Activated CD4-positive, alpha-beta T cell treated with anti-CD3 and anti-CD28 coated beads for 24 hours (primary cell): ENCODE measurements around the gene PRKAR1B.
"Not testable (repeated sequence)": the region's sequence is repeated elsewhere in the genome, so short reads cannot be mapped to it uniquely, and the experiment has no call there.

ENCODE experiments used
- DNase-seq, 2 donors: peaks; one replicate each; pipeline ENCODE4 v3.0.0-alpha.2; 2020; ENCODE audit warnings: low read depth in 2 of 2

The PRKAR1B gene

GRCh38 chr7:556837-557557, 170.1 kb downstream of the PRKAR1B start:
- DNase-seq: no peak

DNA sequence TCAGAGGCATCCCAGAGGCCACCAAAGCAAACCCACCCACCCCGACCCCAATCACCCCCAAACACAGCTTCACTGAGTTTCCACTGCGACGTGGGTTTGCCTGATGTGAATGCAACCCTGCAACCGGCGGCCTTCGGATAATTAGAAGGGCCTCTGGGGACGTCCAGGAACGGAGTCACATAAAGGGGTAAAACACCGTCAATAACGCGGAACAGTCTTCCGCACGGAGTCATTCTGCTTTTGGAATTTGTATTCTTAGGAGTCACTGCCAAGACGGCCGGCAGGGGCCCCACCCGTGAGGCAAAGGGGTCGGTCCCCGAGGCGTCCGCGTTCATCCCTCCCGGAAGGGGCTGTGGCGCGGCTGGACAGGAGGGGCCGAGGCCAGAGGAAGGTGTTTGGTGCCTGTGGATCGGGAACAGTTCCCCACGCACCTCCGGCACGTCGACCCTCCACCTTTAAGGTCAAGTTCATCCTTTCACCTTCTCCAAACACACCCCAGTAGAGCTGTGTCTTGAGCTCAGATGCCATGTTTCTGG, 170.7 kb downstream of the PRKAR1B start:
- no peak for DNase-seq

DNA sequence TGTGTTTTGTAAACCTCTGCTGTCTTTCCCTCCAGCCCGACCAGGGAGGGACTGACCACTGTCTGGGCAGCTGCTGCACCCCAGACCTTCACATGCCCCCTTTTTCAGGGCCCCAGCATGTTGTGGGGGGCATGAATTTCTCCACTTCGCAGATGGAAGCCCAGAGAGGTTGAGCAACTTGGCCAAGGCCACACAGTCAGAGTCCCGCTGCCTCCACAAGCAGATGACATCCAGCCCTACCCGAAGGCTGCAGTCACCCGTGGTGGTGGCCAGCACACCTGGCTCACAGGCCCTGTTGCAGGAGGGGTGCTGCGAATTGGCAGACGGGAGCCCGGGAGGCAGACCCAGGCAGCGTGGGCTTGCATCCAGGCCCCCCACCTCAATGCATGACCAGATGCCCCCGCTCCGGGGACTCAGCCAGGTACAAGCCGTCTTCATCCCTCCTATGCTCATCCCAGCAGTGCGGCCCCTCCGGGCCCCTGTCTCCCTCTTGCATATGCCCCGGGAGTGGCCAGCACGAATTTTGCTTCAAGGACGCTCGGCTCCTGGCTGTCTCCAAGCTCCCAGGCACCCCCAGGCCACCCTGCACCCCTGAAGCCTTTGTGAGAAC, 171.4 kb downstream of the PRKAR1B start:
- no peak for DNase-seq

DNA sequence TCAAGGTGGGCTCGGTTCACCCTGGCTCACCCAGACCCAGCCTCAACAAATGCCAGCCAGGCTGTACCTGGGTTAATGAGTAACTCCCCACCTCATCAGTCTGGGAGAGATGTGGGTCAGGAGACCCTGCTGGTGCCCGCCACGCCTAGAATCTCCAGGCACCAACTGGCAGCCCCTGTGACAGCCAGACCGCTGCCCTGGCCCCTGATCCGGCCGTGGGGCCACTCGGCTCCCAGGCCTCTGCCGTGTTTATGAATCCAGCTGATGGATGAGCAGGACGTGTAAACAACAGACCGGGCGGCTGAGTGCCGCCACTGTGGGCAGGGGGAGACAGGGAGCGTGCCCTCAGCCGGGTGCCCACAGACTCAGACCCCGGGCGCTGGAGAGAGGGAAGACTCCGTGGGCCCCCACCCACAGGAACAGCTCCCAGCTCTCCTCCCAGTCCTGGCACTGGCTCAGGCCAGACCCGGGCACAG, 173.4 kb downstream of the PRKAR1B start:
- no peak for DNase-seq

- DNase-seq: no peak
Observed at GRCh38 chr7:552868-553635, 174.0 kb downstream of the PRKAR1B start.

GRCh38 chr7:552151-552867, 174.8 kb downstream of the PRKAR1B start:
- not testable (repeated sequence) for DNase-seq

- DNase-seq: not testable (repeated sequence)
Observed at GRCh38 chr7:551615-551970, 175.5 kb downstream of the PRKAR1B start.

DNA sequence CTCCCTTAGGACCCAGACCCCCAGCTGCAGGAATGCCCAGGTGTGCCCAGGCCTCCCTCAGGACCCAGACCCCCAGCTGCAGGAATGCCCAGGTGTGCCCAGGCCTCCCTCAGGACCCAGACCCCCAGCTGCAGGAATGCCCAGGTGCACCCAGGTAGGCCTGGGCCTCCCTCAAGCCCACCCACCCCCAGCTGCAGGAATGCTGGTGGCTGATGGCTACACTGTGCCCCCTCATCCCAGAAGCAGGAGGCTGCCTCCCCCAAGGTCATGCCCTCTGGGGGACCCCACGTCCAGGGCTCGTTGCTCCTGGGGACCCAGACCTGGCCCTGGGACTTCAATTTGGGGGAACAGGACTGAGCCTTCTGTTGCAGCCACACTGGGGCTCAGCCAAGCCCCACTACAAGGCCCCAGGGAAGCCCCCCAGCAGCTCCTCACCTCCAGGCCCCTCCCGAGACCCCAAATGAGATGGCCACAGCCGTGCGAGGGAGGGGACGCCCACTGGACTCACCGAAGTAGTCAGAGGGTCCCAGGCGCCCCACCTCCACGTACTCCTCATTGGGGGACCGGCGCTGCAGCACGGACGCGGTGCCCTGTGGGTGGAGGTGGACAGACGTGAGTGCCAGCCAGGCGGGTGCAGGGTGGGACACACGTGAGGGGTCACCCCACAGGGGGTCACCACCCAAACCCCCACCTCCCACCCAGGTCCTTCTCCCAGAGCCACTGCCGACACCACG, 176.0 kb downstream of the PRKAR1B start:
- no peak for DNase-seq

DNA sequence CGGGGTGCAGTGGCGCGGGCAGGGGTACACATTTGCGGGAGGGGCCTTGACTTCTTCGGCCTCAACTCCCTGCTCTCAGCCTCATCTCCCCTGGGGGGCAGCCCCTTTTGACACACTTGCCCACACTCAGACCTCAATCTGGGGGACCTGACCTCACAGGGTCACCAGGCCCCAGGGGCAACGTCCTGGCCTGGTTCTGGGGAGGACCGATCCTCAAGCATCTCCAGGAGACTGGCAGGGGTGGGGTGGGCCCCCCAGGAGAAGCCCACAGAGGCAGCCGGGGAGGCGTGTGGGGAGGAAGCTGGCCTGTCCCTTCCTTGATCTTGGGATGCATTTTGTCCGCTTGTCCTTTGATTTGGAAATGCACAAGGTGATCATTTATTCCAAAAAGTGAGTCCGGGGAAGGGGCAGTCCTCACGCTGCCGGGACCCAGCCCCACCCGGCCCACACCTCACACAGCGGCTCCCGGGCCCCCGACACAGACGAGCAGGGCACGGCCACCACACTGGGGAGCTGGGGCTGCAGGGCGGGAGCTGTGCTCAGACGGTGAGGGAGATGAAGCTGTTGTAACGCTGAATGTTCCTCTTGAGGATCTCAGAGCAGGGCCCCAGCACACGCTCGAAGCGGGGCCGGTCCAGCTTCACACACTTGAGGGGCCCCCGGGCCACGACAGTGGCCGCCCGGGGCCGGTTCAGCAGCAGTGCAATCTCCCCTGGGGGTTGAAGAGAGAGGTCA, 177.0 kb downstream of the PRKAR1B start:
- DNase-seq: no peak

- no peak for DNase-seq
Observed at GRCh38 chr7:549066-549890, 177.8 kb downstream of the PRKAR1B start.

DNA sequence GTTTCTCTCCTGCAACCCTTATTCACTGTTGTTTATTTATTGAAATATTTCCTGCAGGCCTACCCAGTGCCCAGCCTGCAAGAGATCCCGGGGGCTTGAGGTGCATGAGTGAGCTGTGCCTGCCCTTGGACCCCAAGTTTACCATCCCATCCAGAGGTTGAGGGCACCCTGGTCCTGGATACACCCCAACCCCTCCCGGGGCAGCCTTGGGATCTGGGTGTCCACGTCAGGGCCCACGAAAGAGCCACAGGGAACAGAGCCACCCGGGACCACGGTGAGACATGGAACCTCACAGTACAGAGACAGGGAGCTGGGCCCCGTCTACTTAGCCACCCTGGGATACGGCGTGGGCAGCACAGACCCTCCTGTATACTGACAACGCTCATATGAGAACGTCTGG, 178.7 kb downstream of the PRKAR1B start:
- DNase-seq: no peak

DNA sequence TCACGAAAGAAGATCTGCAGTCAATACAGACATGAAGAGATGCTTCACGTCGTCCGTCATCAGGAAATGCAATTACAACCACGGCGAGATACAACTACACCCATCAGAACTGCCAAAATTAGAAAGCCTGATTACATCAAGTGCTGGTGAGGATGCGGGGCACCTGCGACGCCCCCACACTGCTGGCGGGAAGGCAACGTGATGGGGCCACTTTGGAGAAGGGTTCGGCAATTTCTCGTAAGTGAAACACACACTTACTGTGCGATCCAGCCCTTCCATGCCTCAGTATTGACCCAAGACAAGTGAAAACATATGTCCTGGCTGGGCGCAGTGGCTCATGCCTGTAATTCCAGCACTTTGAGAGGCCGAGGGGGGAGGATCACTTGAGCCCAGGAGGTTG, 181.6 kb downstream of the PRKAR1B start:
- DNase-seq: no peak

GRCh38 chr7:544338-545221, 182.5 kb downstream of the PRKAR1B start:
- DNase-seq: no peak

- no peak for DNase-seq
Observed at GRCh38 chr7:543501-544337, 183.4 kb downstream of the PRKAR1B start.

DNA sequence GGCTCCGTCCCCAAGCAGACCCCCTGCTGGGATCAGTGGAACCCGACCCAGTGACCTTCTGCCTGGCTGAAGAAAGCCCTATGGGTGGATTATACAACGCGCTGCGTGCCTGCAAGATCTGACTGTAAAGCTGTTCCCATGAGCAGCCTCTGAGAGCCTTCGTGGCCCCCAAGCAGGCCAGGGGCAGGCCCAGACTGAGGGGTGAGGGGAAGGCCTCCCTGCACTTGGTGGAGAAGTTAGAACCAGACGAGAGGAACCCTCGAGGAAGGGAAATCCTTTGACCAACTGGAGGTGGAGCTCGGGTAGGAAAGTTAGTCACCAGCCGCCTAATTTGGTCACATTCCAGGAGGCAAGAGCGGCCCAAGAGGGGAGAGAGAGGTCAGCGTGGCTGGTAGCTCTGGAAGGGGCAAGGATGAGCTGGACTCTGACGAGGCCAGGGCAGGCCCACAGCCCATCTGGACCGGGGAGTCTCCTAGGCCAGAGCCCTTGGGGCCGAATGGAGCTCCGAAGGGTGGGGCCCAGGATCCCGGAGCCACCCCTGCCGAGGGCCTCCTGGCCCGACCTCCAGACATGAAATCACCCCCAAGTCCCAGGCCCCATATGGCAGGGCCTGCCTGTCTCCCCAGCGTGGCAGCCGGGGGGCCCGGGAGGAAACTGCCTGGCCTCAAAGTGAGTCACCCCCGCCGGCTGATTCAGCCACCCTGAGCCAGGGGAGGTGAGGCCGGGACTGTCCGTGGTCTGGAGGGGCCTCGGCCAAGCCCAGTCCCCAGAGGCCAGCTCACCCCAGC, 184.2 kb downstream of the PRKAR1B start:
- DNase-seq: no peak

GRCh38 chr7:542131-542712, 184.9 kb downstream of the PRKAR1B start:
- no peak for DNase-seq
